NCI-H345 treated with DMSO at 0.1 percent for 48 hours (cell line): ENCODE measurements around the gene HMBS.

Source experiments
- DNase-seq: peaks from one replicate; lab custom pipeline; 2025; ENCODE audit not compliant: unreplicated experiment; lab: John Stamatoyannopoulos, UW

The HMBS gene

GRCh38 chr11:119067371-119068222 is 17.1 kb upstream of the HMBS start, which contains the start of gene VPS11:
VPS11 (plus strand) TSS chr11:119067818; CDS start chr11:119067824, 6 bp downstream.
- peak; percentile 88 for DNase-seq

- no peak for DNase-seq
Observed at GRCh38 chr11:119077839-119078238, 6.8 kb upstream of the HMBS start.

GRCh38 chr11:119078675-119079420 is 5.8 kb upstream of the HMBS start:
- no peak for DNase-seq

- no peak for DNase-seq
Observed at GRCh38 chr11:119081682-119082260, 2.9 kb upstream of the HMBS start.

- DNase-seq: no peak
Observed at GRCh38 chr11:119085437-119085847, 761 bp downstream of the HMBS start.

- no peak for DNase-seq
Observed at GRCh38 chr11:119087123-119087522, 2.4 kb downstream of the HMBS start.

GRCh38 chr11:119087747-119088241 is 3.1 kb downstream of the HMBS start:
- no peak for DNase-seq

- no peak for DNase-seq
Observed at GRCh38 chr11:119088406-119088805, 3.7 kb downstream of the HMBS start.

GRCh38 chr11:119089319-119089718 is 4.6 kb downstream of the HMBS start:
- no peak for DNase-seq

GRCh38 chr11:119091178-119091577 is 6.5 kb downstream of the HMBS start:
- no peak for DNase-seq

GRCh38 chr11:119091966-119092879 is 7.5 kb downstream of the HMBS start:
- DNase-seq: no peak

GRCh38 chr11:119092880-119093842 is 8.5 kb downstream of the HMBS start:
- no peak for DNase-seq

- no peak for DNase-seq
Observed at GRCh38 chr11:119093942-119094815, 9.5 kb downstream of the HMBS start.

- DNase-seq: no peak
Observed at GRCh38 chr11:119094816-119095065, 10.1 kb downstream of the HMBS start.

GRCh38 chr11:119095066-119095880 is 10.6 kb downstream of the HMBS start:
- peak; percentile 98 for DNase-seq

- DNase-seq: no peak
Observed at GRCh38 chr11:119099711-119100110, 15.0 kb downstream of the HMBS start.

- no peak for DNase-seq
Observed at GRCh38 chr11:119100246-119100970, 15.7 kb downstream of the HMBS start.
